NCI-H187 (cell line): ENCODE measurements around the gene OR2T8.
"Not testable (repeated sequence)": the region's sequence is repeated elsewhere in the genome, so short reads cannot be mapped to it uniquely, and the experiment has no call there.

Source experiments
- DNase-seq, 2 experiments: peaks; one replicate each; lab custom pipeline; 2025; lab: John Stamatoyannopoulos, UW

OR2T8 gene, protein sequence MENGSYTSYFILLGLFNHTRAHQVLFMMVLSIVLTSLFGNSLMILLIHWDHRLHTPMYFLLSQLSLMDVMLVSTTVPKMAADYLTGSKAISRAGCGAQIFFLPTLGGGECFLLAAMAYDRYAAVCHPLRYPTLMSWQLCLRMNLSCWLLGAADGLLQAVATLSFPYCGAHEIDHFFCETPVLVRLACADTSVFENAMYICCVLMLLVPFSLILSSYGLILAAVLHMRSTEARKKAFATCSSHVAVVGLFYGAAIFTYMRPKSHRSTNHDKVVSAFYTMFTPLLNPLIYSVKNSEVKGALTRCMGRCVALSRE

GRCh38 chr1:247919952-247920351, at the start of gene OR2T8:
OR2T8 (plus strand) TSS chr1:247920252; CDS start chr1:247921018, 766 bp downstream.
- no peak for DNase-seq

GRCh38 chr1:247883346-247883745, 36.7 kb upstream of the OR2T8 start:
- DNase-seq, result no peak

- no peak for DNase-seq
These were observed 35.1 kb upstream of the OR2T8 start for GRCh38 chr1:247884797-247885413.

DNA sequence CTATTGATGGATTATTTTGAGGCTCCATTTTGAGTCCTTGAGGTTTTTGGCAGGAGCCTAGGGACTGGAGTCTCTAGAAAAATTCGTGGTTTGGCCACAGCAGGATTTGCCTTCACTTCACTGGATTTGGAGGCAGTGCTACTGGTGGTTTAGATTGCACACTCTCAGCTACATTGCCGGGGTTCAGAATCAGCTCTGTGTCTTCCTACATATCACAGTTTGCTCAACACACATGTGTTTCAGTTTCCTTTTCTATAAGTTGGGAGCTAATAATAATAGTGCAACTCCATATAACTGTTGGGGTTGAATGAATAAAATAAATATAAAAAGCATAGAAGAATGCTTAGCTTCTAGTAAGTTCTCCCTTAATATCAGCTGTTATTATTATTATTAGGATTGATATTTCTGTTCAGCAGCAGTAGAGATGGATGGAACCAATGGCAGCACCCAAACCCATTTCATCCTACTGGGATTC, 24.9 kb upstream of the OR2T8 start, which contains the start of gene OR2W3:
Gene OR2W3, plus strand, starts transcription at position 425 of the 475 bp plus-strand sequence. Its CDS starts 0 bp downstream, at position 425.
- DNase-seq, result no peak

DNA sequence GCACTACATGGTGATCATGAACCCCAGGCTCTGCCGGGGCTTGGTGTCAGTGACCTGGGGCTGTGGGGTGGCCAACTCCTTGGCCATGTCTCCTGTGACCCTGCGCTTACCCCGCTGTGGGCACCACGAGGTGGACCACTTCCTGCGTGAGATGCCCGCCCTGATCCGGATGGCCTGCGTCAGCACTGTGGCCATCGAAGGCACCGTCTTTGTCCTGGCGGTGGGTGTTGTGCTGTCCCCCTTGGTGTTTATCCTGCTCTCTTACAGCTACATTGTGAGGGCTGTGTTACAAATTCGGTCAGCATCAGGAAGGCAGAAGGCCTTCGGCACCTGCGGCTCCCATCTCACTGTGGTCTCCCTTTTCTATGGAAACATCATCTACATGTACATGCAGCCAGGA, 24.1 kb upstream of the OR2T8 start:
- no peak for DNase-seq

GRCh38 chr1:247904122-247904521, 15.9 kb upstream of the OR2T8 start:
- no peak for DNase-seq

DNA sequence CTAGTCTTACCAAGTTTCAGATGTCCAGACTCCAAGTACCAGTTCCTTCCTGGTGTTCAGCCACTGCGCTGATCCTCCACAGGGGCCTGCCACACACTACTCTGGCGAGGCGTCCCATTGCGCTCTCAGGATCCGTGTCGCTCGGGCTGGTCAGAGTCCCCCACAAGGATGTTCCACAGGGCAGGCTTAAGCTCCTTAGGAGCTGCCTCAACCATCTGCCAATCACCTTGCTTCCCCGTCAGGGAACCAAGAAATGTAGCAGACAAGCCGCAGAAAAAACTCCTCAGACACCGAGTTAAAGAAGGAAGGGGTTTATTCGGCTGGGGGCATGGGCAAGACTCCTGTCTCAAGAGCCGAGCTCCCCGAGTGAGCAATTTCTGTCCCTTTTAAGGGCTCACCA, 14.9 kb upstream of the OR2T8 start:
- no peak for DNase-seq

GRCh38 chr1:247905910-247906503, 14.0 kb upstream of the OR2T8 start:
- DNase-seq, result no peak

DNA sequence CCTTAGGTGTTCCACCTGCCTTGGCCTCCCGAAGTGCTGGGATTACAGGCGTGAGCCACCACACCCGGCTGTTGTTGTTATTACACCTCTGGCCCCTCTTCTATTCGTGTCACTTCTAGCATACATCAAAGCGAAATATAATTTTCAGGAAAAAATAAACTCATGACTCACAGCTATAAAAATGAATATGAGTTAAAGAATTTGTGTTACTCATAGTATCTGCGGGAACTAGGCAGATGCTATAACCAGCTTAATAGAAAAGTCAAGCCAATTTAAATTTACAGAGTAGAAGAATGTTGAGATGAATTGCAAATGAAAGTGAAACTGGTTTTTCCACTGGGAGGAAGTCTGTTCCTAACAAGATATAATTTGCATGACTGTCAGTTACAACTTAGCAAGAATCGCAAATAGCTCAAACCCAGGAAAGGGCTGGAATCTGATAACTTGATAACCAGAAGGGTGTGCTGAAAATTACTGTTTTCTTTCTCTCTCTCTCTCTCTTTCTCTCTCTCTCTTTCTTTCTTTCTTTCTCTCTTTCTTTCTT, 13.5 kb upstream of the OR2T8 start:
- no peak for DNase-seq

DNA sequence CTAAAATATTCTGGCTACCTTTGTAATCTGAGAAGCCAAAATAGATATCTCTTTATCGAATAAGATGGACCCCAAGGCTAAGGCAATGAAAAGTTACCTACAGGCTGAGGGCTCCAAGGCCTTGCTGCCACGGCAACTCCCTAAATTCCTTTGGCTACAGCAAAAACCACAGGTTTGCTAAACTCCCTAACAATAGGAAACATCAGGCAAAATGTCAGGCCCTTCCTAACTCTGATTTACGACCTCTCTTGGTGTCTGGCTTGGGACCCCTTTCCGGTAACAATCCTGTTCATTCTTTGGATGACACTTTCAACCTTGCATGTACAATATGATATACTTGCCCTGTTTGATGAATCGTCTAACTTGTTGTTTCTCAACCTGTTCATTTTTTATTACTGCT, 11.3 kb upstream of the OR2T8 start:
- DNase-seq, result no peak

DNA sequence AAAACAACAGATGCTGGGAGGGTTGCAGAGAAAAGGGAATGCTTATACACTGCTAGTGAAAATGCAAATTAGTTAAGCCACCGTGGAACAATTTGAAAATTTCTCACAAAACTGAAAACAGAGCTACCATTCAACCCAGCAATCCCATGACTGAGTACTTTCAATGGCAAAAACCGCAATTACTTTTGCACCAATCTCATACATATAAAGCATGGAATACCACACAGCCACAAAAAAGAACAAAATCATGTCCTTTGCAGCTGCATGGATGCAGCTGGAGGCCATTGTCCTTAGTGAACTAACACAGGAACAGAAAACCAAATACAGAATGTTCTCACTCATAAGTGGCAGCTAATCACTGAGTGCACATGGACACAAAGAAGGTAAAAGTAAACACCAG, 6.3 kb upstream of the OR2T8 start:
- DNase-seq, result no peak

DNA sequence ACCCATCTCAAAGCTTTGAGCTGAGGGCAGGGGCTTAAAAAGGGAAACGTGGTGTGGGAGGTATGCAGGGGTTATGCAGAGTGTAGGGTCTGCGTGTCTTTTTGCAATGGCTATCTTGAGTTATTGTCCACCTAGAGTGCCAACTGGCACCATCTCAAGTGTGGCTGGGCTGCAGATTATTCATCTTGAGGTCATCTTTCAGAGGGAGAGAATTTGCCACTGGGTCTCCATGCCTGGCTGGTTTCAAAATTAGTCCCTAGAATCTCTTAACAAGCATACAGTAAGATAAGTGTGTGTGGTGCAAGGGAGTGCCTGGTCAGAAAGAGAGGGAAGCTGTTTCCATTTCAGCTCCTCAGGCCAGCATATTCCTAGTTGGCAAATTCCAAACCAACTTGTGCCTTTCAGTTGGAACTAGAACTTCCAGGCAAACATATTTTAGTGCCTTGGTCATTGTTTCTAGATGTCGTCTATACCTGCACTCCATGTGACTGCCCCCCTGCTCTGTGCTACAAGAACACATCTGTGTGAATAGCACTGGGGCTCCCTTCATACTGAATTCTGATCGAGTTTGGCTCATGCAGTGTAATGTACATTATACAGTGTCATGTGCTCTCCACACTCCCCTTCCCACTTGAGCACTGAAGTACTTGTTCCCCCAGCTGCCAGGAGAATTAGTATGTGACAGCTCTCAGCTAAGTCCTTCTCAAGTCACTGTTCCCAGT, 5.0 kb upstream of the OR2T8 start:
- no peak for DNase-seq

- DNase-seq, result no peak
These were observed 3.9 kb downstream of the OR2T8 start for GRCh38 chr1:247923941-247924340.

GRCh38 chr1:247924868-247925267, 4.8 kb downstream of the OR2T8 start, which contains the start of gene OR2AJ1:
OR2AJ1 (plus strand) TSS chr1:247924889; CDS start chr1:247933769, 8,880 bp downstream.
- no peak for DNase-seq

- DNase-seq, result no peak
These were observed 13.9 kb downstream of the OR2T8 start for GRCh38 chr1:247933989-247934388.

DNA sequence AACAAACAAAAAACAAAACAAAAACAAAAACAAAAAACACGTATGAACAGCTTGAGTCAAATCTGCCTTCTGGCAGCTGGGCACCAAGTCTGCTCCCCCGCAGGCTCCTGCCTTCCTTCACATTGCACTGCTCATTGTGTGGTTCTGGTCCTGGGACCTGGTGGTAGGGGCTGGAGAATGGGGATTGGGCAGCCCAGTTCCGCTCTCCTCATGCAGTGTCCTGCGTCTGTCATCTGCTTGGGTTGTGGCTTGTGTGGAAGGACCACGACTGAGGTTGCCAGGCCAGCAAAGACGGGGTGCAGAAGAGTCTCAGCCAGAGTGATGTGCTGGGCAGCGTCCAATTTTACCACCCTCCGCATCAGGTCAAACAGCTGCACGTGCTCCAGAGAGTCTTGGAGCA, 15.7 kb downstream of the OR2T8 start:
- no peak for DNase-seq

- DNase-seq, result no peak
These were observed 16.4 kb downstream of the OR2T8 start for GRCh38 chr1:247936415-247936814.

DNA sequence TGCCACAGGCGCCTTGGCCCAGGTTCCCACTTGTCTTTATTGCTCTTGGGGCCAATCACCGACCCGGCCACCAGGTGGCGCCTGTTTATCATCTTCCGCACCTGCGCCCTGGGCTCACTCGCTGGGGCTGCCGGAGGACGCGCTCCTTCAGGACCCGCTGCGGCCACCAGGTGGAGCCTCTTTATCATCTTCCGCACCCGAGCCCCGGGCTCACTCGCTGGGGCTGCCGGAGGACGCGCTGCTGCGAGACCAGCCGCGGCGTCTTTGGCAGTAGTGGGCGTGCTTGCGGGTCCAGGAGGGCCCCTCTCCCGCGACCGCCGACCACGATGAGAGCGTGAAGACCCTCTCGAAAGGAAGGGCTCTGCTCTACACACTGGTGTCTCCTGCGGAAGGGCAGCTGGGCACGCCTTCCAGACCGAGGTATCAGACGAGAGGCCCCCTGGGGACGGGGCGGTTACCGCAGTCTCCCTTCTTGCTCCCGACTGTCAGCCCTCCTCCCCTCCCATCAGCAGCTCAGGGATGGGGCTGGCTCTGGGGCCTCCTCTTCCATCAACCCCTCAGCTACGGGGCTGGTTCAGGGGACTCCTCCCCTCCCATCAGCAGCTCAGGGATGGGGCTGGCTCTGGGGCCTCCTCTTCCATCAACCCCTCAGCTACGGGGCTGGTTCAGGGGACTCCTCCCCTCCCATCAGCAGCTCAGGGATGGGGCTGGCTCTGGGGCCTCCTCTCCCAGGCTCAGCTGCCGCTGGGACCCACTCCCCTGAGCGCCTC, 17.1 kb downstream of the OR2T8 start:
- DNase-seq, result not testable (repeated sequence)

DNA sequence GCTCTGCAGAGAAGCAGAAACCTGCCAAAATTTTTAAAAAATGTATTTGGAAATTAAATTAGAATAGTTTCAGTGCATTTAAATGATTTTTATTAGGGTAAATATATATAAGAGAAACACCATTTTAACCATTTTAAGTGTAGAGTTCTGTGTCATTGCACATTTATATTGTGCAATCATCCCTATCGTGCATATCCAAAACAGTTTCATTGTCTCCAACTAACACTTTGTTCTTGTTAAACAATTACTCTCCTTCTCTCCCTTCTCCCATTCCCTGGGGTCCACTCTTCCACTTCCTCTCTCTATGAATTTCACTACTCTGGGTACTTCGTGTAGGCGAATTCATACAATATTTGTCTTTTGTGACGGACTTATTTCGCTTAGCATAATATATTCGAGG, 22.6 kb downstream of the OR2T8 start:
- no peak for DNase-seq

DNA sequence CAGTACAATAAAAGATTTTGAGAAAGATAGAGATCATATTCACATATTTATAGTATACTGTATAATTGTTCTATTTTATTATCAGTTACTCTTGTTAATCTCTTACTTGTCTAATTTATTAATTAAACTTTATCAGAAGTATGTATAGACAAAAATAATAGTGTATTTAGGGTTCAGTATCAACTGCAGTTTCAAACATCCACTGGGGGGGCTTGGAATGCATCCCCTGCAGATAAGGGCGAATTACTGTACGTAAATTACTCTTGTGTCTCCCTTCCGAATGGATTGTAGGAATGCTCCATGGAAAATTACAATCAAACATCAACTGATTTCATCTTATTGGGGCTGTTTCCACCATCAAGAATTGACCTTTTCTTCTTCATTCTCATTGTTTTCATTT, 28.5 kb downstream of the OR2T8 start, which contains the start of gene OR2L8:
Gene OR2L8, plus strand, starts transcription at position 301 of the 400 bp plus-strand sequence. Its CDS starts 0 bp downstream, at position 301.
- no peak for DNase-seq

GRCh38 chr1:247953408-247953807, 33.4 kb downstream of the OR2T8 start:
- DNase-seq, result no peak
